ENCODE results near the gene CFAP97D1.

CFAP97D1 gene

GRCh38 chr17:43767053-43767712 lies 13.1 kb upstream of the CFAP97D1 start:
- Histone ChIP-seq H2BK12ac (ENCODE audit: low read length) (no peak overlapping the region), H3K79me1 (ENCODE audit: low read depth, low read length) (no peaks in the 10 kb centered on the region), H3K14ac (ENCODE audit: low read length) (no peak overlapping the region), H3K4me1 (ENCODE audit: control insufficient read depth in 2 of 2, insufficient read depth in 1 of 2, low read depth in 1 of 2, low read length in 2 of 2) (no peaks in the 10 kb centered on the region), H3K18ac (ENCODE audit: low read length) (no peak overlapping the region), H3K4me3 (ENCODE audit: low read length in 2 of 2) (peak overlapping the region in 1 of 2 donors; percentile 36), H2AFZ (ENCODE audit: low read length) (no peak overlapping the region), H2BK120ac (ENCODE audit: low read depth, low read length) (no peak overlapping the region), H3K4ac (ENCODE audit: low read length) (no peak overlapping the region), H3K27me3 (ENCODE audit: control insufficient read depth in 3 of 3, insufficient read depth in 3 of 3, low read depth in 1 of 3, low read length in 3 of 3) (no peaks in the 10 kb centered on the region), H3K4me2 (ENCODE audit: insufficient read depth, low read length, poor library complexity, severe bottlenecking) (no peak overlapping the region), H3K9ac (ENCODE audit: low read depth, low read length, poor library complexity) (peak overlapping the region; percentile 3), H2BK5ac (ENCODE audit: low read length) (no peak overlapping the region), H3K23ac (ENCODE audit: low read depth, low read length, poor library complexity) (no peak overlapping the region), H4K91ac (ENCODE audit: low read depth, low read length, poor library complexity) (no peak overlapping the region), H3K36me3 (replicated peaks in 1 of 2; ENCODE audit: control insufficient read depth in 2 of 2, insufficient read depth in 2 of 2, low read length in 2 of 2) (peaks cover 15 to 27% of the 10 kb centered on the region in 2 donors), H3K27ac (replicated peaks; ENCODE audit: low read length) (no peak overlapping the region), H2AK5ac (ENCODE audit: low read depth, low read length) (no peak overlapping the region), H4K8ac (ENCODE audit: low read depth, low read length) (no peak overlapping the region), H2BK15ac (ENCODE audit: low read length) (no peak overlapping the region), H3K9me3 (replicated peaks in 1 of 2; ENCODE audit: control insufficient read depth in 2 of 2, insufficient read depth in 1 of 2, low read depth in 1 of 2, low read length in 2 of 2) (no peaks in the 10 kb centered on the region)
- WGBS, 2 donors (ENCODE audit: extremely low coverage in 2 of 2, insufficient read length in 2 of 2, insufficient replicate concordance in 1 of 2): no CpG with 5 or more reads among the region's 6 CpGs
- DNase-seq (ENCODE audit: low spot score): no peak

GRCh38 chr17:43767713-43768059 lies 12.5 kb upstream of the CFAP97D1 start:
- whole genome bisulfite sequencing, 2 donors (ENCODE audit: extremely low coverage in 2 of 2, insufficient read length in 2 of 2, insufficient replicate concordance in 1 of 2): no CpG with 5 or more reads among the region's 5 CpGs
- H2BK120ac ChIP-seq (ENCODE audit: low read depth, low read length): no peak overlapping the region
- no peak overlapping the region for H3K23ac ChIP-seq (ENCODE audit: low read depth, low read length, poor library complexity)
- no peak overlapping the region for H2AFZ ChIP-seq (ENCODE audit: low read length)
- H4K91ac ChIP-seq (ENCODE audit: low read depth, low read length, poor library complexity): no peak overlapping the region
- peaks cover 3% of the 10 kb centered on the region for H3K79me1 ChIP-seq (ENCODE audit: low read depth, low read length)
- H2BK15ac ChIP-seq (ENCODE audit: low read length): no peak overlapping the region
- no peaks in the 10 kb centered on the region for H3K27me3 ChIP-seq (ENCODE audit: control insufficient read depth in 3 of 3, insufficient read depth in 3 of 3, low read depth in 1 of 3, low read length in 3 of 3)
- no peak overlapping the region for H3K14ac ChIP-seq (ENCODE audit: low read length)
- H3K9ac ChIP-seq (ENCODE audit: low read depth, low read length, poor library complexity): peak overlapping the region; percentile 3
- H3K18ac ChIP-seq (ENCODE audit: low read length): no peak overlapping the region
- H3K4me1 ChIP-seq (ENCODE audit: control insufficient read depth in 2 of 2, insufficient read depth in 1 of 2, low read depth in 1 of 2, low read length in 2 of 2): no peaks in the 10 kb centered on the region
- H3K4me3 ChIP-seq (ENCODE audit: low read length in 2 of 2): no peak overlapping the region
- H3K4me2 ChIP-seq (ENCODE audit: insufficient read depth, low read length, poor library complexity, severe bottlenecking): no peak overlapping the region
- no peak overlapping the region for H2BK12ac ChIP-seq (ENCODE audit: low read length)
- H3K4ac ChIP-seq (ENCODE audit: low read length): no peak overlapping the region
- H3K27ac ChIP-seq (replicated peaks; ENCODE audit: low read length): no peak overlapping the region
- H3K36me3 ChIP-seq (replicated peaks in 1 of 2; ENCODE audit: control insufficient read depth in 2 of 2, insufficient read depth in 2 of 2, low read length in 2 of 2): peaks cover 20 to 32% of the 10 kb centered on the region in 2 donors
- DNase-seq (ENCODE audit: low spot score): no peak
- no peak overlapping the region for H4K8ac ChIP-seq (ENCODE audit: low read depth, low read length)
- no peaks in the 10 kb centered on the region for H3K9me3 ChIP-seq (replicated peaks in 1 of 2; ENCODE audit: control insufficient read depth in 2 of 2, insufficient read depth in 1 of 2, low read depth in 1 of 2, low read length in 2 of 2)
- H2AK5ac ChIP-seq (ENCODE audit: low read depth, low read length): no peak overlapping the region
- no peak overlapping the region for H2BK5ac ChIP-seq (ENCODE audit: low read length)

GRCh38 chr17:43768382-43768781 lies 11.9 kb upstream of the CFAP97D1 start:
- no peak for DNase-seq (ENCODE audit: low spot score)
- Histone ChIP-seq H3K4me3 (ENCODE audit: low read length in 2 of 2) (no peak overlapping the region), H2BK120ac (ENCODE audit: low read depth, low read length) (no peak overlapping the region), H3K18ac (ENCODE audit: low read length) (no peak overlapping the region), H2BK15ac (ENCODE audit: low read length) (no peak overlapping the region), H3K79me1 (ENCODE audit: low read depth, low read length) (peaks cover 3% of the 10 kb centered on the region), H3K4me2 (ENCODE audit: insufficient read depth, low read length, poor library complexity, severe bottlenecking) (no peak overlapping the region), H3K4me1 (ENCODE audit: control insufficient read depth in 2 of 2, insufficient read depth in 1 of 2, low read depth in 1 of 2, low read length in 2 of 2) (no peaks in the 10 kb centered on the region), H3K9me3 (replicated peaks in 1 of 2; ENCODE audit: control insufficient read depth in 2 of 2, insufficient read depth in 1 of 2, low read depth in 1 of 2, low read length in 2 of 2) (no peaks in the 10 kb centered on the region), H3K27ac (replicated peaks; ENCODE audit: low read length) (no peak overlapping the region), H3K27me3 (ENCODE audit: control insufficient read depth in 3 of 3, insufficient read depth in 3 of 3, low read depth in 1 of 3, low read length in 3 of 3) (no peaks in the 10 kb centered on the region), H4K91ac (ENCODE audit: low read depth, low read length, poor library complexity) (no peak overlapping the region), H2BK5ac (ENCODE audit: low read length) (no peak overlapping the region), H3K9ac (ENCODE audit: low read depth, low read length, poor library complexity) (no peak overlapping the region), H2AK5ac (ENCODE audit: low read depth, low read length) (no peak overlapping the region), H4K8ac (ENCODE audit: low read depth, low read length) (no peak overlapping the region), H3K14ac (ENCODE audit: low read length) (no peak overlapping the region), H3K4ac (ENCODE audit: low read length) (no peak overlapping the region), H2AFZ (ENCODE audit: low read length) (no peak overlapping the region), H2BK12ac (ENCODE audit: low read length) (no peak overlapping the region), H3K36me3 (replicated peaks in 1 of 2; ENCODE audit: control insufficient read depth in 2 of 2, insufficient read depth in 2 of 2, low read length in 2 of 2) (peaks cover 22 to 39% of the 10 kb centered on the region in 2 donors), H3K23ac (ENCODE audit: low read depth, low read length, poor library complexity) (no peak overlapping the region)
- no CpG with 5 or more reads among the region's 9 CpGs for WGBS, 2 donors (ENCODE audit: extremely low coverage in 2 of 2, insufficient read length in 2 of 2, insufficient replicate concordance in 1 of 2)

- no peak overlapping the region for H3K14ac ChIP-seq (ENCODE audit: low read length)
- H4K8ac ChIP-seq (ENCODE audit: low read depth, low read length): no peak overlapping the region
- no peak overlapping the region for H2BK12ac ChIP-seq (ENCODE audit: low read length)
- H2BK5ac ChIP-seq (ENCODE audit: low read length): no peak overlapping the region
- H3K18ac ChIP-seq (ENCODE audit: low read length): no peak overlapping the region
- H3K27ac ChIP-seq (replicated peaks; ENCODE audit: low read length): no peak overlapping the region
- H3K79me1 ChIP-seq (ENCODE audit: low read depth, low read length): peaks cover 3% of the 10 kb centered on the region
- H2BK15ac ChIP-seq (ENCODE audit: low read length): no peak overlapping the region
- H3K9me3 ChIP-seq (replicated peaks in 1 of 2; ENCODE audit: control insufficient read depth in 2 of 2, insufficient read depth in 1 of 2, low read depth in 1 of 2, low read length in 2 of 2): no peaks in the 10 kb centered on the region
- peaks cover 22 to 39% of the 10 kb centered on the region in 2 donors for H3K36me3 ChIP-seq (replicated peaks in 1 of 2; ENCODE audit: control insufficient read depth in 2 of 2, insufficient read depth in 2 of 2, low read length in 2 of 2)
- DNase-seq (ENCODE audit: low spot score): no peak
- H2AK5ac ChIP-seq (ENCODE audit: low read depth, low read length): no peak overlapping the region
- no peak overlapping the region for H2AFZ ChIP-seq (ENCODE audit: low read length)
- H3K9ac ChIP-seq (ENCODE audit: low read depth, low read length, poor library complexity): no peak overlapping the region
- no CpG with 5 or more reads among the region's 7 CpGs for WGBS, 2 donors (ENCODE audit: extremely low coverage in 2 of 2, insufficient read length in 2 of 2, insufficient replicate concordance in 1 of 2)
- H3K4ac ChIP-seq (ENCODE audit: low read length): no peak overlapping the region
- H3K4me1 ChIP-seq (ENCODE audit: control insufficient read depth in 2 of 2, insufficient read depth in 1 of 2, low read depth in 1 of 2, low read length in 2 of 2): no peaks in the 10 kb centered on the region
- H3K4me2 ChIP-seq (ENCODE audit: insufficient read depth, low read length, poor library complexity, severe bottlenecking): no peak overlapping the region
- no peak overlapping the region for H3K23ac ChIP-seq (ENCODE audit: low read depth, low read length, poor library complexity)
- H3K4me3 ChIP-seq (ENCODE audit: low read length in 2 of 2): no peak overlapping the region
- H4K91ac ChIP-seq (ENCODE audit: low read depth, low read length, poor library complexity): no peak overlapping the region
- H2BK120ac ChIP-seq (ENCODE audit: low read depth, low read length): no peak overlapping the region
- H3K27me3 ChIP-seq (ENCODE audit: control insufficient read depth in 3 of 3, insufficient read depth in 3 of 3, low read depth in 1 of 3, low read length in 3 of 3): no peaks in the 10 kb centered on the region
Observed at GRCh38 chr17:43768943-43769342, 11.3 kb upstream of the CFAP97D1 start.
